Adrenal gland (tissue), 5 donors: ENCODE measurements around the gene KAZN.

Source experiments
- CTCF ChIP-seq, 6 experiments: fragments of 450-650 bp in 4 of 6; fragments of 200-600 bp in 2 of 6; sonication (generic) in 1 of 6; IDR thresholded peaks; 1 replicate in 5 of 6; 2 replicates in 1 of 6; pipeline versions ENCODE4 v1.5.1 to v1.8.0; 2016 to 2021; ENCODE audit warnings: antibody characterized with exemption in 6 of 6, mild to moderate bottlenecking in 2 of 6, moderate library complexity in 1 of 6
- POLR2A ChIP-seq, 2 donors: fragments of 450-650 bp; IDR thresholded peaks; one replicate each; pipeline ENCODE4 v1.6.1; 2017; ENCODE audit warnings: antibody characterized with exemption in 2 of 2, mild to moderate bottlenecking in 2 of 2, moderate library complexity in 1 of 2
- donor health status: DM: no; HTN: no; CAD: no.

DNA sequence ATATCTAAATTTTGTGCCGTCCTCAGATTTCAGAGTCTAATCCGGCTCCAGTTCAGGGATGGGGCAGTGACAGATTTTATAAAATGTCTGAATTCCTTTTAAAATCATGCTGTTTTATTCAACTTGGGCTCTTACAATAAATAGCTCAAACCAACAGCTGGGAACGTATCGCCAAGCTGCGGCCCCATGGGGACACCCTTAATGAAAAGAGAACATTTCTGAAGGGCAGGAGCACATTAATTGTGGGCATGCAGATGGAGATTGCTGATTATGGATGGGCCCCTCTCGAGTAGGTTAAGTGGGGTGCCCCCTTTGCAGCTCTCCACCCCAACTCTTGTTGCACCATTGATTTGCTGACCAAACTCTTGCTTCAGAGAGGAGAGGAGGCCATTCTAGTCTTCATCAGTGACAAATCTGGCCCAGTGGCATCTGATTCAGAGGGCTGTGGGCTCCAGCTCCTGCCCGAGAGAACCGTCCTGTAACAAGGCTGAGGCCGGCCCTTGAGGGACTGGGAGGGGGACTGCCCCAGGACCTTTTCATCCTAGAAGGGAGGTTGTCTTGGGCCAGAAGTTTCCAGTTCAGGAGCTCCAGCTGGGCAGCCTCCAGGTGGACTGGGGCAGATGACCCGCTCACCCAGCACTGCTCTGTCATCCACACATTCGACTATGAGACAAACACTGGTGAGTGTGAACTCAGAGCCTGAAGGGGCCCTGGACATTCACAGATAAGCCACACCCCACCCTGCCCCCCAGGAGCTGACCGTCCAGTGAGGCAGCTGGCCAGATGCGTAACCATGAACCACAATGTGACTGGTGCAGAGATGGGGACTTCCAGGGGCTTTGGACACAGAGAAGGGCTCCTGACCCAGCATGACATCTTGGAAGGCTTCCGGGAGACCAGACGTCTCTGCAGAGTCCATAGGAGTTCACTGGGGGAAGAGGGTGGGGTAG, 500.0 kb downstream of the KAZN start:
- TF ChIP-seq CTCF (IDR thresholded peaks at IDR 0.05) (no peak), POLR2A (IDR thresholded peaks at IDR 0.05) (no peak)
